GM18951 (cell line): ENCODE measurements around the gene CFAP20DC.
"Not testable (repeated sequence)": the region's sequence is repeated elsewhere in the genome, so short reads cannot be mapped to it uniquely, and the experiment has no call there.

ENCODE experiments used
- POLR2A ChIP-seq: IDR thresholded peaks from 4 replicates; pipeline ENCODE4 v1.6.1; 2011; ENCODE audit warnings: mild to moderate bottlenecking; ENCODE audit not compliant: insufficient read length, insufficient read depth; ENCODE audit errors: extremely low read depth
- in situ Hi-C: fragments of 300-500 bp; cut with MboI; formaldehyde crosslinking; loops from one replicate; pipeline ENCODE4 v1.12.0; 2022; ENCODE audit warnings: low sequenced_read_pairs, mixed read lengths, inconsistent platforms; ENCODE audit not compliant: unreplicated experiment

CFAP20DC gene

GRCh38 chr3:58742239-58742638 is 307.6 kb downstream of the CFAP20DC start:
- no peak for TF ChIP-seq POLR2A
- in situ Hi-C loops, result no loop called here

- in situ Hi-C loops, result no loop called here
- TF ChIP-seq POLR2A, result no peak
Measured at GRCh38 chr3:58737644-58738043, 312.2 kb downstream of the CFAP20DC start.

GRCh38 chr3:58731673-58732072 is 318.2 kb downstream of the CFAP20DC start:
- in situ Hi-C loops, result no loop called here
- no peak for TF ChIP-seq POLR2A

- no peak for TF ChIP-seq POLR2A
- in situ Hi-C loops, result no loop called here
Measured at GRCh38 chr3:58728723-58729122, 321.1 kb downstream of the CFAP20DC start.

- in situ Hi-C loops, result no loop called here
- no peak for TF ChIP-seq POLR2A
Measured at GRCh38 chr3:58725326-58725853, 324.4 kb downstream of the CFAP20DC start.

- no peak for TF ChIP-seq POLR2A
- in situ Hi-C loops, result no loop called here
Measured at GRCh38 chr3:58724336-58724735, 325.5 kb downstream of the CFAP20DC start.

- in situ Hi-C loops, result no loop called here
- no peak for TF ChIP-seq POLR2A
Measured at GRCh38 chr3:58723173-58723572, 326.7 kb downstream of the CFAP20DC start.

- no peak for TF ChIP-seq POLR2A
- in situ Hi-C loops, result no loop called here
Measured at GRCh38 chr3:58722561-58722960, 327.3 kb downstream of the CFAP20DC start.

- in situ Hi-C loops, result no loop called here
Measured at GRCh38 chr3:58720526-58720925, 329.3 kb downstream of the CFAP20DC start.

GRCh38 chr3:58719684-58720083 is 330.1 kb downstream of the CFAP20DC start:
- in situ Hi-C loops, result no loop called here
- no peak for TF ChIP-seq POLR2A

More at GRCh38 chr3:58720526-58720925, 329.3 kb downstream of the CFAP20DC start:
- TF ChIP-seq POLR2A, result no peak

- TF ChIP-seq POLR2A, result no peak
- in situ Hi-C loops, result no loop called here
Measured at GRCh38 chr3:58713715-58714401, 336.0 kb downstream of the CFAP20DC start.

- no peak for TF ChIP-seq POLR2A
- in situ Hi-C loops, result no loop called here
Measured at GRCh38 chr3:58711871-58712270, 338.0 kb downstream of the CFAP20DC start.

GRCh38 chr3:58708983-58709382 is 340.8 kb downstream of the CFAP20DC start:
- in situ Hi-C loops, result not testable (repeated sequence)

GRCh38 chr3:58708116-58708791 is 341.6 kb downstream of the CFAP20DC start:
- in situ Hi-C loops, result no loop called here
- no peak for TF ChIP-seq POLR2A
